Skeletal muscle satellite cell (primary cell): Measurements from ENCODE around the gene MAP3K14.

Source experiments
- H3K27me3 ChIP-seq: 2 replicates; pipeline ENCODE4 v1.7.0; 2013; ENCODE audit warnings: low read length; ENCODE audit not compliant: control insufficient read depth, insufficient read depth
- H3K36me3 ChIP-seq: 2 replicates; pipeline ENCODE4 v1.7.0; 2013; ENCODE audit warnings: mild to moderate bottlenecking, control low read depth, low read length; ENCODE audit not compliant: insufficient read depth
- H3K4me1 ChIP-seq: 2 replicates; pipeline ENCODE4 v1.7.0; 2013; ENCODE audit warnings: low read length; ENCODE audit not compliant: control insufficient read depth, insufficient read depth
- H3K4me2 ChIP-seq: 2 replicates; pipeline ENCODE4 v1.7.0; 2013; ENCODE audit warnings: mild to moderate bottlenecking, low read length
- H3K4me3 ChIP-seq: 2 replicates; pipeline ENCODE4 v1.7.0; 2013; ENCODE audit warnings: low read length
- H3K9ac ChIP-seq: 2 replicates; pipeline ENCODE4 v1.7.0; 2013; ENCODE audit warnings: mild to moderate bottlenecking, low read depth, low read length, moderate library complexity
- H3K9me3 ChIP-seq: replicated peaks from 2 replicates; pipeline ENCODE4 v1.7.0; 2013; ENCODE audit warnings: mild to moderate bottlenecking, control low read depth, low read length

Gene MAP3K14

DNA sequence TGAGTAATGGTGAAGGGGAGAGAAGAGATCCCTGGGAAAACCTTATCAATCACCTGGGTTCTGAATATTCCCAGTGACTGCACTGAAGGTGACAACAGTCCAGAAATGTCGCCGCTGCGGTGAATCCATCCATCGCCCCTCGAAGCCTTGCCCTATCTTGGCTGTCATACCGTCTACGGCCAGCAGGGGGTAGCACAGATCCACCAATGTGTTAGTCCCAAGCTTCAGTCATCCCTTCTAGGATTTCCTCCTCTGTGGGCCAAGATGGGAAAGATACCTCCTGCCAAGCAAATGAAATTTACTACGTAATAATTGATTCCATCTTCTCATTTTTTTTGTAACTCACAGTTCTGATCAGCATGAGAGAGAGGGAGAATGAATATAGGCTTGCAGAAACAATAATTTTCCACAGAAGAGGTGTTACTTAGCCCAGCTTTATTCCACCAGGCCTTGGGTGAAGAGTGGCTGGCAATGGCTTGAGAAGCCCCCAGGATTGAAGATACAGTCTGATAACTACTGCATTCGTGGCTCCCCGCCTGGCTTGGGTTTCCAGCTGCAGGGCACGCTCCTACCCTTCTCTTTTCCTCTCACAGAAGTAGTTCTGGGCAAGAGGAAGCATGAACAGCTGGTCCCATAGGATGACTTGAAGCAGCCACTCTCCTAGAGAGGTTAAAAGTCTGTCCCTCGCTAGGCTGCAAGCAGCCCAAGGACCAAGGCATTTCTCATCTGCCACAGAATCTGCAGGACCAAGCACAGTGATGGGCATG, 97.7 kb downstream of the MAP3K14 start:
- Histone ChIP-seq H3K36me3 (no peaks in the 10 kb centered on the region), H3K9me3 (no peaks in the 10 kb centered on the region), H3K27me3 (no peaks in the 10 kb centered on the region), H3K4me1 (peaks cover 19% of the 10 kb centered on the region), H3K4me3 (no peak overlapping the region), H3K4me2 (peak overlapping the region; percentile 49), H3K9ac (no peak overlapping the region)
